Suprapubic skin (tissue), 3 donors: ENCODE results near the gene TAC3.

Experiments
- POLR2AphosphoS5 ChIP-seq, 3 donors: sonication (generic); formaldehyde crosslinking; IDR thresholded peaks; one replicate each; pipeline ENCODE4 v1.6.1; 2017; ENCODE audit warnings: antibody characterized with exemption in 3 of 3
- TF ChIP-seq, protein P1 (sequence below), 2 donors: fragments of 200-600 bp in 1 of 2; fragments of 450-650 bp in 1 of 2; sonication (generic) in 1 of 2; IDR thresholded peaks; one replicate each; pipeline ENCODE4 v1.5.1; 2016 to 2019; ENCODE audit warnings: antibody characterized with exemption in 2 of 2, mild to moderate bottlenecking in 1 of 2, moderate library complexity in 1 of 2

DNA sequence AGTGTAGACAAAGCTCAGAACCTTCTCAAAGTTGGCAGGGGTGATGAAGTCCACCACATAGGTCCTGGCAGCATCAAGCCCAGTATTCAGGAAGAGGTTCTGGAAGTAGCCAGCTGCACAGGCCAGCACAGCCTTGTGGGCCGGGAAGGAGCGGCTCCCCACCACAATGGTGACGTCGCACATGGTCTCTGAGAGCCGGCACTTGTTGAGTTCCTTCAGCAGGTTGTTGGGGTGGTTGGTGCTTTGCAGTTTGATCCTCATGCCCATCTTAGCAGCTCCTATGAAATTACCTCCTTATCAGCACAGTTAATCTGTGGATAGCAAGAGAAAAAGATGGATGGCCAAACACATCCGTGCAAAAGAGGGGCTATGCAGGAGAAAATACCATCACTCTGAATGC is 11.7 kb downstream of the TAC3 start:
- TF ChIP-seq, protein P1, sequence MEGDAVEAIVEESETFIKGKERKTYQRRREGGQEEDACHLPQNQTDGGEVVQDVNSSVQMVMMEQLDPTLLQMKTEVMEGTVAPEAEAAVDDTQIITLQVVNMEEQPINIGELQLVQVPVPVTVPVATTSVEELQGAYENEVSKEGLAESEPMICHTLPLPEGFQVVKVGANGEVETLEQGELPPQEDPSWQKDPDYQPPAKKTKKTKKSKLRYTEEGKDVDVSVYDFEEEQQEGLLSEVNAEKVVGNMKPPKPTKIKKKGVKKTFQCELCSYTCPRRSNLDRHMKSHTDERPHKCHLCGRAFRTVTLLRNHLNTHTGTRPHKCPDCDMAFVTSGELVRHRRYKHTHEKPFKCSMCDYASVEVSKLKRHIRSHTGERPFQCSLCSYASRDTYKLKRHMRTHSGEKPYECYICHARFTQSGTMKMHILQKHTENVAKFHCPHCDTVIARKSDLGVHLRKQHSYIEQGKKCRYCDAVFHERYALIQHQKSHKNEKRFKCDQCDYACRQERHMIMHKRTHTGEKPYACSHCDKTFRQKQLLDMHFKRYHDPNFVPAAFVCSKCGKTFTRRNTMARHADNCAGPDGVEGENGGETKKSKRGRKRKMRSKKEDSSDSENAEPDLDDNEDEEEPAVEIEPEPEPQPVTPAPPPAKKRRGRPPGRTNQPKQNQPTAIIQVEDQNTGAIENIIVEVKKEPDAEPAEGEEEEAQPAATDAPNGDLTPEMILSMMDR (IDR thresholded peaks at IDR 0.05) = no peak
- no peak for TF ChIP-seq POLR2AphosphoS5 (IDR thresholded peaks at IDR 0.05)
